Activated CD8-positive, alpha-beta memory T cell treated with anti-CD3 and anti-CD28 coated beads for 36 hours (primary cell): ENCODE results near the gene SPEG. TPM values are rescaled to one million over a fixed set of nuclear protein-coding genes. Genes with fewer than 3 reads are reported as not detected.

Experiments
- CTCF ChIA-PET: fragments of 350-600 bp; sonication (Branson Sonifier 250); formaldehyde crosslinking; loops from one replicate; lab custom pipeline; 2021; ENCODE audit warnings: antibody characterized with exemption; lab: Charles Lee
- POLR2A ChIA-PET: fragments of 350-600 bp; sonication (Branson Sonifier 250); formaldehyde crosslinking; loops from one replicate; lab custom pipeline; 2021; ENCODE audit warnings: antibody characterized with exemption; lab: Charles Lee
- total RNA-seq, 2 experiments: library from RNA; stranded (reverse); gene quantifications; one replicate each; pipeline ENCODE4 v1.2.3, GENCODE V29; 2021

SPEG gene
- total RNA-seq, 2 experiments from 2014 or later, result 0.78 to 0.95 TPM

DNA sequence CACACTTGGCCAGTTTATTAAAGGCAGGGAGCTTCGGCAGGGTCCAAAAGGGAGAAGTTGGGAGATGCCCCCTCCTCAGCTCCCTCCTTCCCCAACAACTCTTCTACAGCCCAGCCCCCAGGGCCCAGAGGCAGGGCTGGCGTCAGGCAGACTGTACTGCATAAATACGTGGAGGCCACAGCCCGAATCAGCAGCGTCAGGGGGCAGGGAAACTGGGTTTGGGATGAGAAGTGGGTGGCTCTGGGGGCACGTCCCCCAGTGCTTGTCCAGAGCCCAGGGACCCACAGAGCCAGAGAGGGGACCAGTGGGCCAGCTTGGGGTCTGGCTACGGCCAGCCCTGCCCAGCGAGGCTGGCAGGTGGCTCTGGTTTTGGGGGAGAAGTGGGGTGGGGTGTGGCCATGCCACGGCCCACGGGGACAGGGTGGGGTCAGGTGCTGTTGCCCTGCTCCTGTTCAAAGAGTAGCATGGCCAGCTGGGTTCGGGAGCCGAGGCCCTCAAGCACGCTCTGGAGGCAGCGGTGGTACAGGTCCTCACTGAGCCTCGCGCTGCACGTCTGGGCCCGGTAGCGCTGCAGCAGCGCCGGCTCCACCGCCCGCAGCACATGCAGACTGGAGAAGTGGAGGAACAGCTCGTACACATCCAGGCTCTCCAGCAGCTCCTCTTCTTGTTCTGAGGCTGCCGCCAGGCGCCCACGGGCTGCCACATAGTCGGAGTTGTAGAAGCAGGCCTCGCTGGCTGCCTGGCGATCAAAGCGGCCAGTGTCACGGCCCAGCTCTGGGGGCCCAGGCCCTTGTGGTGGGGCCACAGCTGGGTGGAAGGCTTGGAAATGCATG lies 104.5 kb downstream of the SPEG start:
- ChIA-PET POLR2A (no interaction called here), CTCF (interaction anchor here (1.2 to 3.7 kb wide), 4 partner anchors 9 to 150 kb away, joined by 3 to 31 read pairs (median 14); a partner anchor contains a TSS)

DNA sequence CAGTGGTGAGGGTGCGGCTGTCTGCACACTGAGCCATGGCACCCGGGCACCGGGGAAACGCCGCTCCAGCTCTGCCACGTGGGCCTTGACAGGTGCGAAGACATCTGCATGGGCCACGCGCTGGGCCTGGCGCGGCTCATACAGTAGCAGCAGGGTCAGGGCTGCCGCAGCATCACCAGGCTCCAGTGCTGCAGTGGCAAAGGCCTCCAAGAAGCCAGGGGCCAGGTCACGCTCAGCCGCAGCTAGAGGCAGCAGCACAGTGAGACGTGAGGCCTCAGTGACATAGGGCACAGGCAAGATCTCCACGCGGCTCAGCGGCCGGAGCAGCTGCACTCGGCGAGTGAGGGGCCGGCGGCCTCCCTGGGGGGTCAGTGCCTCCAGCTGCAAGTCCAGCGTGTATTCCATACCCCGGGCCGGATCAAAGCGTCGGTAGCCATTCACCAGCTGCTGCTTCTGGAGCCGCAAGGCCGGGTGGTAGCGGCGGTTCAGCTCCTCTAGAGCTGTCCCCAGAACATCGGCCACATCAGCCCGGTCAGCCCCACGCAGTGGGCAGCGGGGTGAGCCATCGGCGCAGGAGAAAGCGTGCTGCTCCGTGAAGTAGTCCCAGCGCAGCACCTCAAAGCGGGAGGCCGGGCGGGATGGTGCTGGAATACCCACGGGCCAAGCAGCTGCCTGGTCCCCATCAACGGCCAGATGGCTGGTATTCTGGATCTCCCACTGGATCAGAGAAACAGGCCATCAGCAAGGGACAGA lies 105.5 kb downstream of the SPEG start:
- ChIA-PET POLR2A (no interaction called here), CTCF (interaction anchor here (1.1 to 3.7 kb wide), 7 partner anchors 10 to 149 kb away, joined by 3 to 31 read pairs (median 8); a partner anchor contains a TSS)

DNA sequence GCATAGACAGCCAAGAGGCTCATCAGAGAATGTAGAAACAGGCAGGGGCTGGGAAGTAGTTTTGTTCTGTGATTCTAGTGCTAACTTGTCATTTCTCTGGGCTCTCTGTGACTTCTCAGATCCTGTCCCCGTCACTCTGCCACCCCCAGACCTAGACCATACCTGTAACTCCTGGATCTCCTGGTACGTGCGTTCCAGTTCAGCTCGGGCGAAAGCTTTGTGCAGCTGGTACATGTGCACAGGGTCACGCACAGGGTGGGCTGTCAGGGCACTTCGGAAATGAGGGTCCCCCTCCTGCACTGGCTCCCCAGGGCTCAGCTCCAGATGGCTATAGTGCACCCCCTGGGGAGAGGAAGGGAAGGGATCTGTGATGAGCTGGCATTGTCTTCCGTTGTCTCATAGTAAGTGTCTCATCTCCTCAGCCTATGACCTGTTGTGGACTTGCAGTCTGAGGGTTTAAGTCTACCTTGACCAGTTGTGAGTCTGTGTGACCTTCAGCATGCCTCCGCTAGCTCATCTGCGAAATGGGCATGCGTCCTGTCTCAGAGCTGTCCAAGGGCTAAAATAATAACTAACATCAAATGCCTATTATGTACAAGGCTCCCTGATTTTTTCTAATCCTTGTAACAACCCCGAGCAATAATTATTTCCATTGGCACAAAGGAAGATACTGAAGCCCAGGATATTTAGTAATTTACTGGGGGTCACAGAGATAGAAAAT lies 106.3 kb downstream of the SPEG start:
- ChIA-PET POLR2A (no interaction called here), CTCF (interaction anchor here (0.6 to 3.7 kb wide), 22 partner anchors 11 to 152 kb away, joined by 3 to 31 read pairs (median 4); partner anchors contain the start of genes INHA, OBSL1 and STK11IP)

DNA sequence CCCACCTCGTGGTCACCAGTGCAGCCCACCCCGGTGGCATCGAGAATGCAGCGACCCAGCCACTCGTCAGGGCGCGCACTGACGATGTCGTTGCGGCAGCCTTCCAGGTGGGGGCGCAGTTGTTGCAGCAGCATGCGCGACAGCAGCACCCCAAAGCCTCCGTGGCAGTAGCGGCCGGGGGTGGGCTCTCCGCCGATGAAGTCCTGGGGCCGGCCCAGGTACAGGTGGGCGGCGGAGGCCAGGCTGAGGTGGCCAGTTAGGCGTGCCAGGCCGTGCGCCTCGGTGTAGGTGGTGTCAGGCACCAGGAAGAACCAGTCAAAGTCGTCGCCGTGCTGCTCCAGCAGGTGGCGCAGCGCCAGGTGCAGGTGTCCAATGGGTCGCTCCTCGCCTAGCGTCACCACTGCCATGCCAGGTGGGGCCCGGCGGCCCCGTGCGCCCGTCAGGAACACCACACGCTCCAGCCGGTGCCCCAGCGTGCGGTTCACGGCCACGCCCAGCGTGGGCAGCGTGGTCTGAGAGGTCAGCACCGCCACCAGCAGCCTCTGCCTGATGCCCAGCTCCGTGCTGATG lies 107.1 kb downstream of the SPEG start:
- POLR2A ChIA-PET, result interaction anchor here (0.6 kb wide), 1 partner anchor 11 kb away, joined by 3 read pairs; no protein-coding TSS in a partner anchor
- CTCF ChIA-PET, result interaction anchor here (0.6 to 3.7 kb wide), 28 partner anchors 9 to 153 kb away, joined by 3 to 31 read pairs (median 4); partner anchors contain the start of genes INHA, OBSL1 and STK11IP

DNA sequence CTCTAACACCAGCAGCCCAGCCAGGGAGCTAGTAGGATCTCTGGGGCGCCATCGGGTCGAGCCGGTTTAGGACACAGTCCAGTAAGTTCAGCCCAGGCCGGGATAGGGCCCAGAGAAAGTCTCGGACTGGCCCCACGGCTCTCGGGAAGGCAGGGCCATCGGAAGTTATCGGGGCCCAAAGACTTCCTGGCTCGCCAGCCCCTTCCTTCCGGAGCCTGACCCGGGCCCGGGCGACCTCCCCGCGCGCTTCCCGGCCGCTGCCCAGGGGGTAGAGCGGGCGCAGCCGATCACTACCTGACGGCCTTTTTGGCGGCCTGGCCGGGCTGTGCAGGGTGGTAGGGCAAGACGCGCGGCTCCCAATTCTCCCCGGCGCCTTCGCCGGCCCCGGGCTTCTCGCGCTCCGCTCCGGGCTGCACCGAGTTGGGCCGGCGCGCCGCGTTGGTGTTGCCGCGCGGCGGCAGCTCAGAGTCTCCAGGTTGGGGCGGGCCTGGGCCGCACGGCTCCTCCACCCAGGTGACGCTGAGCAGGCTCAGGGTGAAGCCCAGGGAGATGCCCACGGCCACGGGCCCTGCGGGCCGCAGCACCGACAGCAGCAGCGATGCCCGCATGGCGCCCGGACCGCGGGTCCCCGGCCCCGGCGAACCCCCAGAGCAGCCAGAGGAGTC lies 108.4 kb downstream of the SPEG start:
- ChIA-PET POLR2A (no interaction called here), CTCF (interaction anchor here (0.6 to 3.4 kb wide), 11 partner anchors 9 to 153 kb away, joined by 3 to 13 read pairs (median 6); partner anchors contain the start of gene STK11IP)

DNA sequence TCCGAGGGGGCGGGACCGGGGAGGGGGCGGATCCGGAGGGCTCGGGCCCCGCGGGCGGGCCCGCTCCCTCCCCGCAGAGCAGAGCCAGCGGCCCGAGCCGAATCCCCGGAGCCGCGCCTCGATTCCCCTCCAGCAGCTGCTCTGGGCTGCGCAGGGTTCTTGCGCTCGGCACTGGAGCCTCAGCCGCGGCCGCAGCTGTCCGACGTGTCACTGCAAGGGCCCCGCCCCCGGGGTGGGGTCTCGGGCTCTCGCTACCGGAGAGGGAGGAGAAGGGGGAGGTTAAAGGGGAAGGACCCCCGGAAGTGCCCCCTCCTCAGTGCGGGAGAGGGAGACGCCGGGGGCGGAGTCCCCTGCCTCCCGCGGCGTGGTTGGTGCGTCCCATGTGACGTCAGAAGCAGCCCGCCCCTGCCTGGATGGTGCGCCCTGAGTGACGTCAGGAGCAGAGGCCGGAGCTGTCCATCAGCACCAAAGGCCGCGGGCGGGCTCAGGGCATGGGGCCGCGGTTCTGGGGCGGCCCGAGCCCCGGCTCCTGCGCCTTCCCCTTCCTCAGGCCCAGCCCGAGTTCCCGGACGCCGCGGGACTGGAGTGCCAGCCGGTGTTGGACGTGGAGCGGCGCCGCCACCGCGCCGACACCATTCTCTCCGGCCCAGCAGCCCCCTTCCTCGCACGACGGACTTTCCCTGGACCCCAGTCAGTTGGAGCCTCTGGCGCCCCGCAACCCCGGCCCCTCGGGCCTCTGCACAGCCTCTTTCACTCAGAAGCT lies 109.1 kb downstream of the SPEG start, which contains the start of the genes CHPF and TMEM198:
Gene CHPF (minus strand): TSS at position 214 of the 763 bp plus-strand sequence. CDS start 271 bp downstream, outside the sequence.
Gene TMEM198 (plus strand): TSS at position 433 of the 763 bp plus-strand sequence. CDS start 700 bp downstream, outside the sequence.
- ChIA-PET CTCF (interaction anchor here (1.0 to 3.4 kb wide), 9 partner anchors 9 to 154 kb away, joined by 3 to 13 read pairs (median 6); partner anchors contain the start of gene STK11IP), POLR2A (interaction anchor here (0.9 kb wide), 2 partner anchors 45 to 54 kb away, joined by 4 to 5 read pairs; partner anchors contain the start of genes GMPPA and STK11IP)

DNA sequence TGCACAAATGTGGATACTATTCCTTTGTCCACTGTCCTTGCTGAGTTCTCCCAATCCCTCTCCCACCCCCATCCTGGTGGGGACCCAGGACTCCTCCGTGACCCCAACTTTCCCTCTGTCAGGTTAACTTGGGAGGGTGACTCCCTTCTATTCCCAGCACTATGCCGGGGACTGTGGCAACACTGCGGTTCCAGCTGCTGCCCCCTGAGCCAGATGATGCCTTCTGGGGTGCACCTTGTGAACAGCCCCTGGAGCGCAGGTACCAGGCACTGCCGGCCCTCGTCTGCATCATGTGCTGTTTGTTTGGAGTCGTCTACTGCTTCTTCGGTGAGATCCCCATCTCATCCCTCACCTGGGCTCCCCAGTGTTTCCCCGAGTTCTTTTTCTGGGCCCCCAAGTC lies 109.9 kb downstream of the SPEG start:
- POLR2A ChIA-PET, result no interaction called here
- CTCF ChIA-PET, result interaction anchor here (1.9 kb wide), 1 partner anchor 16 kb away, joined by 5 read pairs; no protein-coding TSS in a partner anchor

DNA sequence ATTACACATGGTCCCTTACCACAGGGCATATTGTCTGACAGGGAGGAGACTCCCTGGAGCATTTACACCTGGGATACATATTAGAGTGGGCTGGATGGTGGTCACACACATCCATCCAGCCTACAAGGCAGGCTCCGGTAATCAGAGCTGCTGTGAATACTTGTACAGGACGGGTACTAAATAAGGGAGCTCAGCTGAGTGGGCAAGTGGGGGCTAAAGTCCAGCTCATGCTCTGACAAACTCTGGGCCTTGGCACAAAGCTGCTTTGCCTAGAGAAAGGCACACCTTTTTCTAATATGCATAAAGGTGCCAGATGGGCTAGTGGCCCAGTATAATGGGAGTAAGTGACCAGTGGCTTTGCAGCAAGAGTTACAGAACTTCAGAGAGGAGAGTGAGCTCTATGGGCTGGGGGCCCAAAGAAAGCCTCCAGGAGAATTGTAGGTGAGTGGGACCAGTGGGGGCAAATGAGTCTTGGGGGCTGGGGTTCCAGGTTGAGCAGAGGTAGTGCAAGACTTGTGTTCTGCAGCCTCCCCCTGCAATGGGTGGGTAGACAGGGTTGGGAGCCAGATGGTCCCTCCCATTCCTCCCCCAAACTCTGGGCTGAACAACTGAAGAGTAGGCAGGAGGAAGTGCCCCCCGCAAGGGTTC lies 110.8 kb downstream of the SPEG start:
- ChIA-PET POLR2A (no interaction called here), CTCF (interaction anchor here (1.9 kb wide), 1 partner anchor 15 kb away, joined by 5 read pairs; no protein-coding TSS in a partner anchor)

DNA sequence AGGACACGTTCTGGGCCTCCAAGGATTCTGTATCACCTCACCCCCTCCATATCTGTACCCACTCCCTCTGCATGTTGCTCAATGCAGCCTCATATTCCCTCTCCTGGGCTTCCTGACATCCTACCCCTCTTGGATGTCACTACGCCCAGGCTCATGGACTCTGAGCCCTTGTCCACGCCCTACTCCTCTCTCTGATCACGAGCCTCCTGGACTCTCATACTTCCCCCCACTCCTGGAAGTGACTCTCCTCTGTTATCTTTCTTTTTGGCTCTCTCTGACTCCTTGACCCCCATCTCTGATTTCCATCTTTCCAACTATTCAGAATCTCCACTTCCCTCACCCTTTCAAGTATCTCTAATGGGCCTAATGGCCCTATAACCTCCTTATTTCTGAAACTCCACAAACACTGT lies 111.3 kb downstream of the SPEG start:
- ChIA-PET POLR2A (no interaction called here), CTCF (no interaction called here)

DNA sequence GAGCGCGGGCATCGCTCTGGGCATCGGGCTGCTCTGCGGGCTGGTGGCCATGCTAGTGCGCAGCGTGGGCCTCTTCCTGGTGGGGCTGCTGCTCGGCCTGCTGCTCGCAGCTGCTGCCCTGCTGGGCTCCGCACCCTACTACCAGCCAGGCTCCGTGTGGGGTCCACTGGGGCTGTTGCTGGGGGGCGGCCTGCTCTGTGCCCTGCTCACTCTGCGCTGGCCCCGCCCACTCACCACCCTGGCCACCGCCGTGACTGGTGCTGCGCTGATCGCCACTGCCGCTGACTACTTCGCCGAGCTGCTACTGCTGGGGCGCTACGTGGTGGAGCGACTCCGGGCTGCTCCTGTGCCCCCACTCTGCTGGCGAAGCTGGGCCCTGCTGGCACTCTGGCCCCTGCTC lies 113.0 kb downstream of the SPEG start:
- CTCF ChIA-PET, result interaction anchor here (2.0 kb wide), 1 partner anchor 145 kb away, joined by 7 read pairs; no protein-coding TSS in a partner anchor
- POLR2A ChIA-PET, result no interaction called here

Other genes with a start within 250 kb of the SPEG start
- 10 to 100 TPM; 29.3 to 33.3 TPM for gene ZFAND2B, start 228.1 kb upstream of the SPEG start, total RNA-seq
- gene ABCB6, start 215.9 kb upstream of the SPEG start, total RNA-seq, result 10 to 100 TPM; 20.8 to 25.6 TPM
- gene ATG9A, start 205.2 kb upstream of the SPEG start, total RNA-seq, result 10 to 100 TPM; 55.9 to 57.4 TPM
- 100 to 1,000 TPM; 109 TPM for gene ANKZF1, start 205.0 kb upstream of the SPEG start, total RNA-seq
- 1 to 10 TPM; 3.8 to 4.2 TPM for gene GLB1L, start 189.4 kb upstream of the SPEG start, total RNA-seq
- gene STK16, start 189.4 kb upstream of the SPEG start, total RNA-seq, result 10 to 100 TPM; 34.4 to 35.8 TPM
- gene TUBA4B, start 181.6 kb upstream of the SPEG start, total RNA-seq, result not detected
- gene TUBA4A, start 180.9 kb upstream of the SPEG start, total RNA-seq, result 100 to 1,000 TPM; 221 TPM
- gene DNAJB2, start 155.5 kb upstream of the SPEG start, total RNA-seq, result 10 to 100 TPM; 50.2 to 53.5 TPM
- under 1 TPM; 0.04 to 0.42 TPM for gene PTPRN, start 125.4 kb upstream of the SPEG start, total RNA-seq
- gene RESP18, start 102.1 kb upstream of the SPEG start, total RNA-seq, result not detected
- 100 to 1,000 TPM; 110 to 115 TPM for gene DNPEP, start 46.9 kb upstream of the SPEG start, total RNA-seq
- gene DES, start 16.5 kb upstream of the SPEG start, total RNA-seq, result not detected
- 10 to 100 TPM; 37.5 to 40.5 TPM for gene GMPPA, start 64.0 kb downstream of the SPEG start, total RNA-seq
- gene ASIC4, start 79.6 kb downstream of the SPEG start, total RNA-seq, result not detected
- gene CHPF, start 109.0 kb downstream of the SPEG start, total RNA-seq, result 10 to 100 TPM; 36.4 to 36.8 TPM
- 1 to 10 TPM; 5.9 to 7.1 TPM for gene TMEM198, start 109.2 kb downstream of the SPEG start, total RNA-seq
- 1 to 10 TPM in 1 of 2 experiments, under 1 TPM in 1; 0.99 to 1.2 TPM for gene OBSL1, start 136.7 kb downstream of the SPEG start, total RNA-seq
- not detected for gene INHA, start 137.5 kb downstream of the SPEG start, total RNA-seq
- gene STK11IP, start 163.0 kb downstream of the SPEG start, total RNA-seq, result 10 to 100 TPM; 25.9 to 27.6 TPM
- gene SLC4A3, start 192.8 kb downstream of the SPEG start, total RNA-seq, result under 1 TPM; 0.04 to 0.08 TPM